GM12892 (cell line): ENCODE data around the gene CABLES1.

Source experiments
- POLR2A ChIP-seq: IDR thresholded peaks from 2 replicates; pipeline ENCODE4 v1.6.1; 2011; ENCODE audit warnings: low read depth, low read length, control low read depth
- POLR2AphosphoS5 ChIP-seq: IDR thresholded peaks from 2 replicates; pipeline ENCODE4 v1.6.1; 2011; ENCODE audit warnings: low read depth, low read length, control low read depth
- TAF1 ChIP-seq: IDR thresholded peaks from 2 replicates; pipeline ENCODE4 v1.6.1; 2011; ENCODE audit warnings: low read depth, mild to moderate bottlenecking, control low read depth, low read length, borderline replicate concordance

DNA sequence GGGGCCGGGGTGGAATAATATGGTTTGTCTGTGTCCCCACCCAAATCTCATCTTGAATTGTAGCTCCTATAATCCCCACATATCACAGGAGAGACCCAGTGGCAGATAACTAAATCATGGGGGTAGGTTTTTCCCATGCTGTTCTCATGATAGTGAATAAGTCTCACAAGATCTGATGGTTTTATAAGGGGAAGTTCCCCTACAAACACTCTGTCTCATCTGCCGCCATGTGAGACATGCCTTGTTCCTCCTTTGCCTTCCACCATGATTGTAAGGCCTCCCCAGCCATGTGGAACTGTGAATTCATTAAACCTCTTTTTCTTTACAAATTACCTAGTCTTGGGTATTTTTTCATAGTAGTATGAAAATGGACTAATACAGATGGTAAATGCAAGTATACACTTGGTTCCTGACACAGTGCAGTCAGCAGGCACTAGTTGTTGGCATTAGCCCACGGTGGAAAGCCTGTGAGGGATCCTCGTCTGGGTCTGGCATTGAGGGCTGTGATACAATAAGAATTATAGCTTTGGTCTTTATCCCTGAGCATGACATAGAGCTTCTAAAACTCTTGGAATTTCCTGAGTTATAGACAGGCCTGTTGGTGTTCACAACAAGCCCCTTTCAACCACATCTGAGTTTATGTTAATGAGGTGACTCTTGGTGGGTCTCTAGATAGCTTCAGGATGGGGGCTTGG, 135.8 kb downstream of the CABLES1 start:
- no peak for TF ChIP-seq POLR2A
- no peak for TF ChIP-seq POLR2AphosphoS5
- TF ChIP-seq TAF1 = no peak
